ENCODE measurements around the gene ACADSB.

ACADSB gene

GRCh38 chr10:123103944-123104343 is 95.1 kb downstream of the ACADSB start:
- no peak for DNase-seq

All from DMS79 (cell line).